ENCODE results near the gene GTF2F1.

- TF ChIP-seq EZH2 (IDR thresholded peaks at IDR 0.05; ENCODE audit: low read length, missing control alignments) (no peak), CTCF (conservative IDR thresholded peaks at IDR 0.05 in 1 of 2, IDR thresholded peaks at IDR 0.05 in 1 of 2; ENCODE audit: low read depth in 1 of 2, low read length in 2 of 2) (peak in 1 of 2 donors; percentile 21)
Observed at GRCh38 chr19:6393074-6393982, at the start of gene GTF2F1.

Measured in fibroblast of lung (primary cell).